ENCODE results near the gene TCIRG1.

DNA sequence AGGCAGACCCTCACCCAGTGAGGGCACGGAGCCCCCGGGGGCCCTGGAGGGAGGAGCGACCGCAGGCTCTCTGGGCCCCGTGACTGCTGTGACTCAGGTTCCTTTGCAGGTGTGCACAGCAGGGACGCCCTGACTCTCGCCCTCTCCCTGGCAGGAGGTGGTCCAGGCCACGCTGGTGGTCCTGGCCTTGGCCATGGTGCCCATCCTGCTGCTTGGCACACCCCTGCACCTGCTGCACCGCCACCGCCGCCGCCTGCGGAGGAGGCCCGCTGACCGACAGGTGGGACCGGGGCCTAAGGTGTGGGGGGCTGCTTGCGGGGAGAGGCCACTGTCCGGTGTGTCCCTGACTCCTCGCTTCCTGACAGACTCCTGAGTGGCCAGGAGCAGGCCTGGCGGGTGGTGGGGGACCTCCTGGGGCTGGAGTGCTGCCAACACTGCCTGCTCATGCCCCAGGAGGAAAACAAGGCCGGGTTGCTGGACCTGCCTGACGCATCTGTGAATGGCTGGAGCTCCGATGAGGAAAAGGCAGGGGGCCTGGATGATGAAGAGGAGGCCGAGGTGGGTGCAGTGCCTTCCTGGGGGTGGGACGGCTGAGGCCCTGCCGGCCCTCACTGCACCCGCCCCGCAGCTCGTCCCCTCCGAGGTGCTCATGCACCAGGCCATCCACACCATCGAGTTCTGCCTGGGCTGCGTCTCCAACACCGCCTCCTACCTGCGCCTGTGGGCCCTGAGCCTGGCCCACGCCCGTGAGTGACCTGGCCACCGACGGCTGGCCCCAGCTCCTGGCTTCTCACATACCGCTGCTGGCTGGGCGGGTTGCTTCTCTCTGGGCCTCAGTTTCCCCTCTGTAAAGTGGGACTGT is 10.9 kb downstream of the TCIRG1 start:
- TF ChIP-seq CTCF (IDR thresholded peaks at IDR 0.05): no peak
- TF ChIP-seq POLR2A (IDR thresholded peaks at IDR 0.05): peak in 1 of 2 donors; percentile 8

Data from adrenal gland (tissue), 5 donors.